ENCODE results near the gene HLA-E. TPM values are rescaled to one million over a fixed set of nuclear protein-coding genes. Genes with fewer than 3 reads are reported as not detected.

HLA-E gene
- total RNA-seq, 4 donors from 2014 or later = 313 to 404 (median 383) TPM

DNA sequence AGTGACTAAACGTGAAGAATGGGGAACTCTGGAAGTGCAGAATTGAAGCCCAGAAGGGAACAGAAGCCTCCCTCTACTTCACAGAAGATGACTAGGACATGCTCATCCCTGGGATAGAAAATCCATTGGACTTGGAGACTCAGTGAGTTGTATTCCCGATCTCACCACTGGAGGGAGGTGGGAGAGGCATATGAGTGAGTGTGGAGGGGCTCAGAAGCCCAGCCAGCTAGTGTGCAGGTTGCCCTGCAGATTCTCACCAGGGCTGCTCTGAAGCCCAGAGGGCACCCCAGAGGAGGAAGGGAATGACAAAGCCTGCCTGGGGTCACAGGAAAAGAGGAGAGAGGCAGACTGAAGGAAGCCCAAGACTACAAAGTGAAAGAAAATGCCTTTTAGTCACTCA is 42.1 kb upstream of the HLA-E start:
- Histone ChIP-seq H3K4me1 (peaks cover 0 to 26% (median 15%) of the 10 kb centered on the region in 4 donors), H3K27ac (no peak overlapping the region), H3K27me3 (peaks cover 0 to 24% of the 10 kb centered on the region in 2 donors), H3K9me3 (no peaks in the 10 kb centered on the region), H3K36me3 (no peaks in the 10 kb centered on the region), H3K4me3 (no peak overlapping the region)
- no peak for TF ChIP-seq POLR2A (IDR thresholded peaks at IDR 0.05)
- TF ChIP-seq, protein P1, sequence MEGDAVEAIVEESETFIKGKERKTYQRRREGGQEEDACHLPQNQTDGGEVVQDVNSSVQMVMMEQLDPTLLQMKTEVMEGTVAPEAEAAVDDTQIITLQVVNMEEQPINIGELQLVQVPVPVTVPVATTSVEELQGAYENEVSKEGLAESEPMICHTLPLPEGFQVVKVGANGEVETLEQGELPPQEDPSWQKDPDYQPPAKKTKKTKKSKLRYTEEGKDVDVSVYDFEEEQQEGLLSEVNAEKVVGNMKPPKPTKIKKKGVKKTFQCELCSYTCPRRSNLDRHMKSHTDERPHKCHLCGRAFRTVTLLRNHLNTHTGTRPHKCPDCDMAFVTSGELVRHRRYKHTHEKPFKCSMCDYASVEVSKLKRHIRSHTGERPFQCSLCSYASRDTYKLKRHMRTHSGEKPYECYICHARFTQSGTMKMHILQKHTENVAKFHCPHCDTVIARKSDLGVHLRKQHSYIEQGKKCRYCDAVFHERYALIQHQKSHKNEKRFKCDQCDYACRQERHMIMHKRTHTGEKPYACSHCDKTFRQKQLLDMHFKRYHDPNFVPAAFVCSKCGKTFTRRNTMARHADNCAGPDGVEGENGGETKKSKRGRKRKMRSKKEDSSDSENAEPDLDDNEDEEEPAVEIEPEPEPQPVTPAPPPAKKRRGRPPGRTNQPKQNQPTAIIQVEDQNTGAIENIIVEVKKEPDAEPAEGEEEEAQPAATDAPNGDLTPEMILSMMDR (IDR thresholded peaks at IDR 0.05) = no peak
- no peak for DNase-seq

DNA sequence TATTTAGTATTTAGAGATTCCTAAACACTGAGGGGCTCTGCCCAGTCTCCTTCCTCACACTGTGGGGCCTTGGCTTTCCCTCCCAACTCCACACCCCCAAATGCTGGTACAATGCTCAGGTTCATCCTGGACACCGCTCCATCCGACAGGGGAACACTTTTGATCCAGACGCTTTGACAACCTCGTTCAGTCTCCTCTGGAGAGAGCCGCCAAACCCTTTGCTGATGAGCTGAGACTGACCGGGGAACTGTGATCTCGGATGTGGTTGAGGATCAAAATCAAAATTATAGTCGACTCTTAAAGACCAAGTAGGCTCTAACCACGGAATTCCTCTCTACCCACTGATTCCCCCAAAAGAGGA is 38.8 kb upstream of the HLA-E start:
- TF ChIP-seq POLR2A (IDR thresholded peaks at IDR 0.05) = no peak
- TF ChIP-seq, protein P1 (IDR thresholded peaks at IDR 0.05) = no peak

DNA sequence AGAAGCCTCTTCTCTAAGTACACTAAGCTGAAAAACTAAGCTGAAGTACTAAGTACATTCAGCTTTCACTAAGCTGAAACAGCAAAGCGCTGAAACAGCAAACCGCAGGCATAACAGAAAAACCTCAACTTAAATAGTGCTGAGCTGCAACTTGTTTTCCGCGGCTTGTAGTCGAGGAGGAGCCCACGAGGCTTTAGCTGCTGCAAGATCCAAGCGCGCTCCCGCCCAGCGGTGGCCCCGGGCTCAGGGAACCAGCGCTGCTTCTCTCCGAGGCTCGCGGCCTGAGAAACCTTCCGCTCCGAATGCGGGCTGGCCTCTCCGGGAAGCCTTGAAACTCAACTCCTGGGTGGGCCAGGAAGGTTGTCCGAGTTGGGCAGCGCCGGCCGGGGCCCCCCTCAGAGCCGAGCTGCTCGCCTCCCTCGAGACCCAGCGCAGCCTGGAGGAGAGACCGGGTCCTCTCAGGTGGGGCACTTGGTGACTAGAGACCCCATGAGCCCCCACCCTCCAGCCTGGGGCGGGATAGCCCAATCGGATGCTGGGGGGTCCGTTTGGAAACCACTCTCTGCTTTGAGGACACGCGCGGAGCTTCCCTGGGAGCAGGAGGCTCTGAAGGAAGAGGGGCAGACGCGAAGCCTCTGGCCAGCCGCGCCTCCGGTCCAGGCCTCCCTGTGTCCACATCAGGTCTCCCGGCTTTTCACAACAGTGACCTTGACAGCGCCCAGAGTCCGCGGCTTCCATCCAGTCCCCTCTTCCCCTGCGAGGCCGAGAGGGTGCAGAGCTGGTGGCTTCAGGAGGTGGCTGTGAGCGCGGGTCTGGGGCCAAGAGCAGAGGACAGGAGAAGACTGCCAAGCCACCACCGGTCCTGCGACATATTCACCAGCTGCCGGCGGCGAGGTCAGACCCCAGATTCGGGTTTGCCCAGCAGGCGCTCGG is 38.1 kb upstream of the HLA-E start:
- Histone ChIP-seq H3K27me3 (peaks cover 0 to 22% of the 10 kb centered on the region in 2 donors), H3K27ac (no peak overlapping the region), H3K9me3 (no peaks in the 10 kb centered on the region), H3K4me3 (peak overlapping the region in 3 of 4 donors; percentile 25 to 37 (median 30)), H3K36me3 (no peaks in the 10 kb centered on the region), H3K4me1 (peaks cover 0 to 24% (median 15%) of the 10 kb centered on the region in 4 donors)
- DNase-seq = peak; percentile 41 to 71 (median 59)
- TF ChIP-seq POLR2A (IDR thresholded peaks at IDR 0.05) = no peak
- TF ChIP-seq, protein P1 (IDR thresholded peaks at IDR 0.05) = no peak

More for the DNA sequence above, 38.8 kb upstream of the HLA-E start:
- H3K9me3 ChIP-seq = no peaks in the 10 kb centered on the region
- peak overlapping the region in 2 of 4 donors; percentile 25 to 37 for H3K4me3 ChIP-seq
- H3K27me3 ChIP-seq = peaks cover 0 to 25% of the 10 kb centered on the region in 2 donors
- no peaks in the 10 kb centered on the region for H3K36me3 ChIP-seq
- no peak overlapping the region for H3K27ac ChIP-seq
- no peak for DNase-seq
- H3K4me1 ChIP-seq = peaks cover 0 to 24% (median 15%) of the 10 kb centered on the region in 4 donors

DNA sequence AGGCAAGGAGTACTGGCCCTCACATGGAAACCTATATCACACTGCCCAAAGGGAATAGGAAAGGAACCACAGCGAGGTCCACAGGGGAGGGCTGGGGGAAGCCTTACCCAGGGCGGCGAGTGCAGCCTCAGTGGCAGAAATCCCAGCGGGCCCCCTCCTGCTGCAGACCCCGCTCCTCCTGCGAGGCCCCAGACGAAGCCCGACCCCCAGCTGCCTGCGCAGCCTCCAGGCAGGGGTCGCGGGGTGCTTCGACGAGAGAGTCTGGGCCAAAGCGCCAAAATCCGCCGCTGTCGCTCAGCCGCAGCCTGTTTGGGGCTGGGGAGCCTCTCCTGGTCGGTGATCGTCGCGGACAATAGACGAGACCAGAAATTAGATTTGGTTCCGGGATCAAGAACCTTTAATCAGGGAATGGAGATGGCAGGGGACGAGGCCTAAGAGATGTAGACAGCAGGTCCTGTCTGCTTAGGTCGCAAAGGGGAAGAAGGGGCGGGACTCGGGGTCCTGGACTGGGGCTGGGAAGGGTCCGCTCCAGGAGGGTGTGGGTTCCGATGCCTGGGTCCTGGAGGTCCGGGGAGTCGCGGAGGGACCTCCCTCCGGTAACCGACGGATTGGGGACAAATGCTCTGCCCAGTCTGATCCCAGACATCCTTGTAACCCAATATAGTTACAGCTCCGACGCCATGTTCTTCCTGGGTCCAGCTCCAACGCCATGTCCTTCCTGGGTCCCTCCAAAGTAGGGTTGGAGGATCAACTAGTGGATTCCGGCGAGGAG is 36.4 kb upstream of the HLA-E start:
- no peaks in the 10 kb centered on the region for H3K36me3 ChIP-seq
- peaks cover 0 to 27% of the 10 kb centered on the region in 2 donors for H3K27me3 ChIP-seq
- H3K4me3 ChIP-seq = no peak overlapping the region
- TF ChIP-seq, protein P1 (IDR thresholded peaks at IDR 0.05) = no peak
- TF ChIP-seq POLR2A (IDR thresholded peaks at IDR 0.05) = no peak
- no peak for DNase-seq
- H3K9me3 ChIP-seq = no peaks in the 10 kb centered on the region
- peaks cover 0 to 24% (median 15%) of the 10 kb centered on the region in 4 donors for H3K4me1 ChIP-seq
- no peak overlapping the region for H3K27ac ChIP-seq

DNA sequence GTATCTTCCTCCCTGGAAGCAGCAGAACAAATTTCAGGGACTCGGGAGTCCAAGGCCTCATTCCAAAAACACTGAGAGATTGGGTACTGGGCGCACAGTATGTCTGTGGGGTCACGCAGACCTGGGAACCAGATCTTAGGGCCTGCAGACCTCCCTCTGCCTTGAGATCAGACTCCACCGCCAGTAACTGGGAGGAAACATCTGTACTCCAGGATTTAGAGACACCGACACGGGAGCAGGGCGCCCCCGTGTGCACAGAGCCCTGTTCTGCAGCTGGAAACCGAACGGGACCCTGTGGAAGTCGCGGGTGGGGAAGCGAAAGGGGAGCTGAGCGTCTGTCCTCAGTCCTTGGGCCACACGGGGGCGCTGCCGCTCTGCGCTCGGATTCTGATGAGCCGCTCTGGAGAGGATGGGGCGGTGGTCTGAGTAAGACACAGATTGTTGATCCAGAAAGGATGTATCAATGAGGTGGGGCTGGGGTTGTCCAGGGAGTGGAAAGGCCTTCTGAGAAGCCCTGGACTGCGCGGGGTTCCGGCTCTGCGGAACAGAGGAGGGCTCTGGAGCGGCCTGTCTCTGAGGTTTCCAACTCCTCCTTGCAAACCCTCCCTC is 35.7 kb upstream of the HLA-E start:
- H3K27me3 ChIP-seq = peaks cover 0 to 27% of the 10 kb centered on the region in 2 donors
- peaks cover 0 to 24% (median 15%) of the 10 kb centered on the region in 4 donors for H3K4me1 ChIP-seq
- peak; percentile 87 to 94 (median 88) for DNase-seq
- H3K9me3 ChIP-seq = no peaks in the 10 kb centered on the region
- H3K27ac ChIP-seq = no peak overlapping the region
- TF ChIP-seq, protein P1 (IDR thresholded peaks at IDR 0.05) = peak; percentile 48 to 86 (median 78)
- no peak for TF ChIP-seq POLR2A (IDR thresholded peaks at IDR 0.05)
- peak overlapping the region in 1 of 4 donors; percentile 5 for H3K4me3 ChIP-seq
- no peaks in the 10 kb centered on the region for H3K36me3 ChIP-seq
